KMS-11 (cell line): ENCODE measurements around the gene CMIP.

Experiments
- H2AFZ ChIP-seq: fragments of 200-600 bp; sonication (generic); 2 replicates; pipeline ENCODE4 v1.6.1; 2016; ENCODE audit warnings: antibody characterized with exemption, mixed run types, low read depth
- H3K27ac ChIP-seq: fragments of 200-600 bp; sonication (generic); 2 replicates; pipeline ENCODE4 v1.6.1; 2016; ENCODE audit warnings: mild to moderate bottlenecking, mixed run types
- H3K27me3 ChIP-seq: fragments of 200-600 bp; sonication (generic); 2 replicates; pipeline ENCODE4 v1.6.1; 2017; ENCODE audit warnings: mild to moderate bottlenecking, low read depth, mixed run types, moderate library complexity; ENCODE audit not compliant: insufficient read depth
- H3K36me3 ChIP-seq: fragments of 200-600 bp; sonication (generic); 2 replicates; pipeline ENCODE4 v1.6.1; 2017; ENCODE audit warnings: mild to moderate bottlenecking, mixed run types; ENCODE audit not compliant: insufficient read depth
- H3K4me1 ChIP-seq: fragments of 200-600 bp; sonication (generic); 2 replicates; pipeline ENCODE4 v1.6.1; 2016; ENCODE audit warnings: mild to moderate bottlenecking, low read depth, mixed run types; ENCODE audit not compliant: poor library complexity, severe bottlenecking
- H3K4me2 ChIP-seq: fragments of 200-600 bp; sonication (generic); 2 replicates; pipeline ENCODE4 v1.7.0; 2016; ENCODE audit warnings: mild to moderate bottlenecking, mixed run types
- H3K4me3 ChIP-seq: fragments of 200-600 bp; sonication (generic); IDR thresholded peaks from 2 replicates; pipeline ENCODE4 v1.6.1; 2017; ENCODE audit warnings: low read depth, low read length, mixed read lengths; ENCODE audit not compliant: insufficient read depth
- H3K79me2 ChIP-seq: fragments of 200-600 bp; sonication (generic); 2 replicates; pipeline ENCODE4 v1.6.1; 2016; ENCODE audit warnings: low read depth, mixed run types; ENCODE audit not compliant: insufficient read depth
- H3K9ac ChIP-seq: fragments of 200-600 bp; sonication (generic); 2 replicates; pipeline ENCODE4 v1.6.1; 2016; ENCODE audit warnings: mild to moderate bottlenecking, mixed run types
- H4K20me1 ChIP-seq: fragments of 200-600 bp; sonication (generic); 2 replicates; pipeline ENCODE4 v1.6.1; 2016; ENCODE audit warnings: mild to moderate bottlenecking, mixed run types; ENCODE audit not compliant: insufficient read depth
- TF ChIP-seq, protein P1 (sequence below): fragments of 200-600 bp; sonication (generic); conservative IDR thresholded peaks from 2 replicates; pipeline ENCODE4 v1.6.1; 2017; ENCODE audit warnings: low read depth, mild to moderate bottlenecking, antibody characterized with exemption, low read length, moderate library complexity, mixed read lengths

CMIP gene

DNA sequence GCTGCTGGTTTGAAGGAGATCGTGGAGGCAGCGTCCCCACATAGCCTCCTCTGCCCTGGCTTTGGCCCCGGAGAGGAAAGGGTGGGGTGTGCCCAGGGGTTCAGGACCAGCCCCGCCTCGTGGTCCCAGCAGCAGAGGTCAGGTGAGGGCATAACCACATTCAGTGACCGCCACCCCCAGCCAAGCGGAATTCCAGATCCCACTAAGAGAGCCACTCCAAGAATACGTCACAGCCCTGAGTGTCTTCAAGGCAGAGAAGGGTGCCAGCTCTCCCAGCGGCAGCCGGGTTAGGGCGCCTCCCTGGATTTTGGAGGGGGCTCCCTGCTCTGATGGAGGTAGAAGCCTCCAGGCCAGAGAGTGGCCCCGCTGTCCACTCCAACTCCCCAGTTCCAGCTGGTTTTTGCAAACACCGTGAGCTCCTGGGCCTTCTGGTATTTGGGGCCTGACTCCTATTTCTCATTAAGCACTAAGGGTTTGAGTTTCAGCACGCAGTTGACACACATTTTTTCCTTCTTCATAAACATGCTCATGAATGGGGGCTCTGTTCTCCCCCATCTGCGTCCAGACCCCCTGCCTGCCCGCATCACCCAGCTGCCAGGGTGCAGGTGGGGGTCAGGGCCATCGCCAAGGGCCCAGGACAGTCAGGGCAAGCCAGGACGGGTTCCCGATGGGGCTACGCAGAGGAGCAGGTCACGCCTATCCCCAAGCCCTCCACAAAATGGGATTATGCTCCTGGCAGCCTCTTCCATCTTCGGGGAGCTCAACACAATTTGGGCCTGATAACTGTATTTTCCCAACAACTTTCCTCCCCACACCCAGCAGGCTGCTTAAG lies 236.1 kb downstream of the CMIP start:
- H3K27ac ChIP-seq: no peak overlapping the region
- no peak overlapping the region for H3K4me3 ChIP-seq
- TF ChIP-seq, protein P1, sequence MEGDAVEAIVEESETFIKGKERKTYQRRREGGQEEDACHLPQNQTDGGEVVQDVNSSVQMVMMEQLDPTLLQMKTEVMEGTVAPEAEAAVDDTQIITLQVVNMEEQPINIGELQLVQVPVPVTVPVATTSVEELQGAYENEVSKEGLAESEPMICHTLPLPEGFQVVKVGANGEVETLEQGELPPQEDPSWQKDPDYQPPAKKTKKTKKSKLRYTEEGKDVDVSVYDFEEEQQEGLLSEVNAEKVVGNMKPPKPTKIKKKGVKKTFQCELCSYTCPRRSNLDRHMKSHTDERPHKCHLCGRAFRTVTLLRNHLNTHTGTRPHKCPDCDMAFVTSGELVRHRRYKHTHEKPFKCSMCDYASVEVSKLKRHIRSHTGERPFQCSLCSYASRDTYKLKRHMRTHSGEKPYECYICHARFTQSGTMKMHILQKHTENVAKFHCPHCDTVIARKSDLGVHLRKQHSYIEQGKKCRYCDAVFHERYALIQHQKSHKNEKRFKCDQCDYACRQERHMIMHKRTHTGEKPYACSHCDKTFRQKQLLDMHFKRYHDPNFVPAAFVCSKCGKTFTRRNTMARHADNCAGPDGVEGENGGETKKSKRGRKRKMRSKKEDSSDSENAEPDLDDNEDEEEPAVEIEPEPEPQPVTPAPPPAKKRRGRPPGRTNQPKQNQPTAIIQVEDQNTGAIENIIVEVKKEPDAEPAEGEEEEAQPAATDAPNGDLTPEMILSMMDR: no peak
- H3K36me3 ChIP-seq: no peaks in the 10 kb centered on the region; the same call in 1 of the 2 replicates
- H3K4me1 ChIP-seq: no peaks in the 10 kb centered on the region
- no peaks in the 10 kb centered on the region; the same call in 1 of the 2 replicates for H3K79me2 ChIP-seq
- no peak overlapping the region for H2AFZ ChIP-seq
- H4K20me1 ChIP-seq: no peaks in the 10 kb centered on the region
- no peak overlapping the region for H3K4me2 ChIP-seq
- H3K9ac ChIP-seq: no peak overlapping the region
- H3K27me3 ChIP-seq: no peaks in the 10 kb centered on the region

DNA sequence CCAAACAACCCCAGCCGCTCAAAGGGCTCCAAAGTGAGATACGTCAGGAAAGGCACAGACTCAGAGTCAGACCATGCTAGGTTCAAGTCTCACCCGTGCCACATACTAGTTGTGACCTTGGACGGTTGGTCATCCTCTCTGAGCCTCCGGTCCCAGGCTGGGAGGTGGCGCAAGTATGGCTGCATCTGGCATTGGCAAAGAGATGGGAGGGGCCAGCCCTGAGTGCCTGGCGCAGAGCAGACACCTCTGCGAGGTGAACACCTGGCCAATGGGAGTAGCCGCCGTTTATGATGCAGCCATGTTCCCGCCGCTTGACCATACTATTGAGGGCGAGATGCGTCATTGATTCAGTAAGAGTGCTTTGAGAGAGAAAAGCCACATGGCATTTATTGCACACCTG lies 236.7 kb downstream of the CMIP start:
- Histone ChIP-seq H3K79me2 (no peaks in the 10 kb centered on the region; the same call in 1 of the 2 replicates), H3K4me1 (no peaks in the 10 kb centered on the region), H3K27me3 (no peaks in the 10 kb centered on the region), H3K9ac (no peak overlapping the region), H3K27ac (no peak overlapping the region), H2AFZ (no peak overlapping the region), H4K20me1 (no peaks in the 10 kb centered on the region), H3K4me3 (no peak overlapping the region), H3K36me3 (no peaks in the 10 kb centered on the region; the same call in 1 of the 2 replicates), H3K4me2 (no peak overlapping the region)
- TF ChIP-seq, protein P1: no peak

DNA sequence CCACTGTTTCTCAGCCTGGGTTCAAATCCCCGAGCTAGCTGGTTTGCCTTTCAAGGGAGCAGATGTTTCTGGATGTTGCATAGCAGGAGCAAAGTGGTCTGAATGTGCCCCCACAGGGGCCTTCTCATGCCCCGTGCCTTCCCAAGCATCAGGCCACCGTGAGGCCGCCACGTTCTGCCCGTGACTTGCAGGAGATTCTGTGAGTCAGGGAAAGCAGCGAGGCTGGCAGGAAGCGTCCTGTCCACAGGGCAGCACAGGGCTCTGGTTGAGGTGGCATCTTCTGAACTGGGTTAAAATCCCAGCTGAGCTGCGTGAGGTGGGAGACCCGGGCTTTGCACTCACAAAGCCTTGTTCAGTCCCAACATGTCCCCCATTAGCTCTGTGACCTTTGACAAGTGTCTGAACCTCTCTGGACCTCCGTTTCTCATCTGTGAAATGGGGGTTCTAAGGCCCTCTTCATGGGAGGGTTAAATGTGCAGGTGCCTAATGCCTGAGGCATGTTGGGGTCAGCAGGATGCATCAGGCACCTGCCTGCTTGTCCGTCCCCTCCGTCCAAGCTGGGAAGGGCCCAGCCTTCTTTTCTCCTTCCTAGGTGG lies 239.7 kb downstream of the CMIP start:
- no peak overlapping the region for H3K27ac ChIP-seq
- TF ChIP-seq, protein P1: no peak
- H3K36me3 ChIP-seq: no peaks in the 10 kb centered on the region; the same call in 1 of the 2 replicates
- H3K27me3 ChIP-seq: no peaks in the 10 kb centered on the region
- H4K20me1 ChIP-seq: no peaks in the 10 kb centered on the region
- H3K4me3 ChIP-seq: no peak overlapping the region
- no peak overlapping the region for H3K4me2 ChIP-seq
- H3K79me2 ChIP-seq: peaks cover 4% of the 10 kb centered on the region; the same call in 1 of the 2 replicates
- no peak overlapping the region for H3K9ac ChIP-seq
- H2AFZ ChIP-seq: no peak overlapping the region
- H3K4me1 ChIP-seq: no peaks in the 10 kb centered on the region

DNA sequence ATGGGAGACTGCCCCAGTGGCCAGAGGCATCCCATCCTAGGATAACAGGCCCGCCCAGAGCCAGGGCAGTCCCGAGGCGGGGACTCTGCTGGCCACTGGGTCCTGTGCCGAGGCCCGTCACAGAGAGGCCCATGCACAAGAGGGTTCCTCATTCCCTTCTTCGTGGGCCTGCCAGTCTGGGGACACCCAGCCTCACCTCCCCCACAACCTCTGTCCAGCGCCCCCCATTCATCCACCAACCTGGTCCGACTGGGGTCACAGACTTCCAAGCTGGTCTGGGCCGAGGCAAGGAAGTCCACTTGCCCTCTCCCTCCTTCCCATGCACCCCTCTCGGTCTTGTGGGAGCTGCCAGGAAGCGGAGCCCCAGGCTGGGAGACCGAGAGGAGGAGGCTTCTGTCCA lies 240.3 kb downstream of the CMIP start:
- Histone ChIP-seq H3K27ac (no peak overlapping the region), H3K36me3 (no peaks in the 10 kb centered on the region; the same call in 1 of the 2 replicates), H2AFZ (no peak overlapping the region), H4K20me1 (no peaks in the 10 kb centered on the region), H3K4me2 (no peak overlapping the region), H3K79me2 (peaks cover 4% of the 10 kb centered on the region; the same call in 1 of the 2 replicates), H3K4me3 (no peak overlapping the region), H3K4me1 (no peaks in the 10 kb centered on the region), H3K9ac (no peak overlapping the region), H3K27me3 (no peaks in the 10 kb centered on the region)
- TF ChIP-seq, protein P1: no peak
